ENCODE data around the gene FALEC. TPM values are rescaled to one million over a fixed set of nuclear protein-coding genes. Genes with fewer than 3 reads are reported as not detected.

Gene FALEC
- total and polyA plus RNA-seq, 9 of the 15 experiments (the other 6 are each of a cell fraction or from before 2014, with no cell fraction given), result 0.15 to 1.8 (median 0.53) TPM; not detected in 5

DNA sequence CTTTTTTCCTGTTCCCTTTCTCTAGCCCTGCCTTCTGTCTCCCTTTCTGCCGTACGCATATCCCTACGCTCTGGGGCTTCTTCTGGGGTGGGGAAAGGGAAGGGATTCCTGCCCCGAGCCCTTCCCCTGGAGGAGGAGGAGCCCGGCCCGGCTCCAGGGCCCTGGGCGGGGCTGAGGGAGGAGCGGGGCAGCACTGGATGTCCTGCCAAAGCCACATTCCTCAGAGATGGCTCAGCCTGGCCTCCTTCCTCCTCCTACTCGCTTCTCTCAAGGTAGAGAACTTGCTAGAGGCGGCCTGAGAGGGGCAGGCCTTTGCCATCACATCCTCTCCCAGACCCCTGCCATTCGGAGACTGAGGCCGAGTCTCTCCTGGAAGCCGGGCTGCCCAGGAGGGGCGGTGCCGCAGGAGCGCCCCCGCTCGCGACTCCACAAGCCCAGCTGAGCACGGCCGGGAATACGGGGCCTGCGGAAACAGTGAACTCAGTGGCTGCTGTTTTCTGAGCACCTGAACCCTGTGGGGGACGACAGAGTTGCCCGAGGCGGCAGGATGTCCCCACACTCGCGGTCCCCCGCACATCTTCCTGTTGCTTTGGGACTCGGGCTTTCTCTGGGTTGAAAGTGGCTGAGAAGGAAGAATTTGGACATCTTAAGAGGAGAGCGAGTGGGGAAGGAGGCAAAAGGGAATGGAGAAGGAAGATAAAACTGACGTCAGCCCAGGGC, 45.9 kb downstream of the FALEC start (continued):
- TF ChIP-seq, protein P1, sequence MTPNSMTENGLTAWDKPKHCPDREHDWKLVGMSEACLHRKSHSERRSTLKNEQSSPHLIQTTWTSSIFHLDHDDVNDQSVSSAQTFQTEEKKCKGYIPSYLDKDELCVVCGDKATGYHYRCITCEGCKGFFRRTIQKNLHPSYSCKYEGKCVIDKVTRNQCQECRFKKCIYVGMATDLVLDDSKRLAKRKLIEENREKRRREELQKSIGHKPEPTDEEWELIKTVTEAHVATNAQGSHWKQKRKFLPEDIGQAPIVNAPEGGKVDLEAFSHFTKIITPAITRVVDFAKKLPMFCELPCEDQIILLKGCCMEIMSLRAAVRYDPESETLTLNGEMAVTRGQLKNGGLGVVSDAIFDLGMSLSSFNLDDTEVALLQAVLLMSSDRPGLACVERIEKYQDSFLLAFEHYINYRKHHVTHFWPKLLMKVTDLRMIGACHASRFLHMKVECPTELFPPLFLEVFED (CRISPR knock-in tag; conservative IDR thresholded peaks at IDR 0.05), result no peak
- no peak for TF ChIP-seq U2AF1 (optimal IDR thresholded peaks at IDR 0.05; ENCODE audit: low read depth, low read length)
- no peak for TF ChIP-seq ETS2 (tag; IDR thresholded peaks at IDR 0.05; ENCODE audit: borderline replicate concordance, poor library complexity, severe bottlenecking)
- peak; percentile 42; the same call in 1 of the 2 replicates for TF ChIP-seq GABPB1 (CRISPR knock-in tag; IDR thresholded peaks at IDR 0.05)
- peak; percentile 69 to 87; a peak in 3 of 4 replicates for TF ChIP-seq MAZ (CRISPR knock-in tag; conservative IDR thresholded peaks at IDR 0.05 in 1 of 2, IDR thresholded peaks at IDR 0.05 in 1 of 2)
- TF ChIP-seq LCOR (CRISPR knock-in tag; IDR thresholded peaks at IDR 0.05), result 0 out of 2 replicates have a peak, but pooled peaks have one; percentile 16
- TF ChIP-seq ZNF778 (CRISPR knock-in tag; IDR thresholded peaks at IDR 0.05), result no peak
- no peak for TF ChIP-seq ILF3 (IDR thresholded peaks at IDR 0.05; ENCODE audit: borderline replicate concordance)
- TF ChIP-seq MYC (IDR thresholded peaks at IDR 0.05; ENCODE audit: low read depth, low read length), result no peak
- 0 out of 2 replicates have a peak, but pooled peaks have one; percentile 14 for TF ChIP-seq MYC (CRISPR knock-in tag; IDR thresholded peaks at IDR 0.05; ENCODE audit: borderline replicate concordance, low read depth)
- TF ChIP-seq ZNF175 (CRISPR knock-in tag; IDR thresholded peaks at IDR 0.05; ENCODE audit: low read depth), result no peak
- no peak for TF ChIP-seq ZNF695 (CRISPR knock-in tag; IDR thresholded peaks at IDR 0.05)
- TF ChIP-seq, protein P2, sequence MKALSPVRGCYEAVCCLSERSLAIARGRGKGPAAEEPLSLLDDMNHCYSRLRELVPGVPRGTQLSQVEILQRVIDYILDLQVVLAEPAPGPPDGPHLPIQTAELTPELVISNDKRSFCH (CRISPR knock-in tag; IDR thresholded peaks at IDR 0.05), result no peak
- TF ChIP-seq, protein P2 (tag; IDR thresholded peaks at IDR 0.05), result no peak
- no peak for TF ChIP-seq DDX20 (tag; IDR thresholded peaks at IDR 0.05; ENCODE audit: low read depth)
- TF ChIP-seq RCOR1 (IDR thresholded peaks at IDR 0.05; ENCODE audit: borderline replicate concordance in 1 of 2, low read depth in 2 of 2, low read length in 2 of 2), result no peak; a peak in 1 of 4 replicates
- no peak for TF ChIP-seq ZNF197 (CRISPR knock-in tag; IDR thresholded peaks at IDR 0.05; ENCODE audit: low read depth)
- no peak for TF ChIP-seq RBM34 (IDR thresholded peaks at IDR 0.05; ENCODE audit: borderline replicate concordance, insufficient read depth, low read length)
- no peak; the same call in 1 of the 2 replicates for TF ChIP-seq PKNOX1 (IDR thresholded peaks at IDR 0.05)
- no peak for TF ChIP-seq RUNX1 (IDR thresholded peaks at IDR 0.05; ENCODE audit: low read depth)
- TF ChIP-seq ETV1 (tag; conservative IDR thresholded peaks at IDR 0.05; ENCODE audit: low read depth), result 0 out of 2 replicates have a peak, but pooled peaks have one; percentile 7

All from K562 (cell line).